ENCODE data around the gene IYD. TPM values are rescaled to one million over a fixed set of nuclear protein-coding genes. Genes with fewer than 3 reads are reported as not detected.

The IYD gene
- total and polyA plus RNA-seq, 10 donors = not detected

- Histone ChIP-seq H3K4me1 (no peaks in the 10 kb centered on the region), H3K4me3 (no peak overlapping the region), H3K27ac (no peak overlapping the region), H3K27me3 (replicated peaks in 1 of 7) (no peaks in the 10 kb centered on the region), H3K9me3 (no peaks in the 10 kb centered on the region), H3K36me3 (no peaks in the 10 kb centered on the region)
- no peak for DNase-seq
- intact Hi-C loops (cut with DNase I; ENCODE audit: low total_unique reads) = no loop called here
- TF ChIP-seq POLR2AphosphoS5 (IDR thresholded peaks at IDR 0.05) = no peak
- TF ChIP-seq POLR2A (IDR thresholded peaks at IDR 0.05) = no peak
- no peak for TF ChIP-seq CTCF (IDR thresholded peaks at IDR 0.05 in 8 of 11, conservative IDR thresholded peaks at IDR 0.05 in 3 of 11)
These were observed 25.4 kb upstream of the IYD start for GRCh38 chr6:150343434-150343833.

- no peak overlapping the region for H3K27ac ChIP-seq
- TF ChIP-seq CTCF (IDR thresholded peaks at IDR 0.05 in 8 of 11, conservative IDR thresholded peaks at IDR 0.05 in 3 of 11) (no peak), POLR2AphosphoS5 (IDR thresholded peaks at IDR 0.05) (no peak), POLR2A (IDR thresholded peaks at IDR 0.05) (no peak)
- H3K36me3 ChIP-seq = no peaks in the 10 kb centered on the region
- H3K27me3 ChIP-seq (replicated peaks in 1 of 7) = no peaks in the 10 kb centered on the region
- intact Hi-C loops (cut with DNase I; ENCODE audit: low total_unique reads) = no loop called here
- H3K9me3 ChIP-seq = no peaks in the 10 kb centered on the region
- no peaks in the 10 kb centered on the region for H3K4me1 ChIP-seq
- H3K4me3 ChIP-seq = no peak overlapping the region
- no peak for DNase-seq
- WGBS, 5 donors = 49 to 80% (median 76%) methylated on average over 3 of the region's 3 CpGs
These were observed 23.0 kb upstream of the IYD start for GRCh38 chr6:150345781-150346180.

- H3K4me3 ChIP-seq = no peak overlapping the region
- TF ChIP-seq CTCF (IDR thresholded peaks at IDR 0.05 in 8 of 11, conservative IDR thresholded peaks at IDR 0.05 in 3 of 11) = no peak
- no peak for DNase-seq
These were observed 22.5 kb upstream of the IYD start for GRCh38 chr6:150346346-150346745.

GRCh38 chr6:150347845-150348244, 21.0 kb upstream of the IYD start:
- intact Hi-C loops (cut with DNase I; ENCODE audit: low total_unique reads) = no loop called here
- no peaks in the 10 kb centered on the region for H3K36me3 ChIP-seq
- no peaks in the 10 kb centered on the region for H3K9me3 ChIP-seq
- H3K27ac ChIP-seq = no peak overlapping the region
- DNase-seq = no peak
- H3K27me3 ChIP-seq (replicated peaks in 1 of 7) = no peaks in the 10 kb centered on the region
- no peak overlapping the region for H3K4me3 ChIP-seq
- no peak for TF ChIP-seq CTCF (IDR thresholded peaks at IDR 0.05 in 8 of 11, conservative IDR thresholded peaks at IDR 0.05 in 3 of 11)
- TF ChIP-seq POLR2AphosphoS5 (IDR thresholded peaks at IDR 0.05) = no peak
- TF ChIP-seq POLR2A (IDR thresholded peaks at IDR 0.05) = no peak
- no peaks in the 10 kb centered on the region for H3K4me1 ChIP-seq
- 56 to 80% (median 69%) methylated on average over 5 of the region's 5 CpGs for WGBS, 5 donors

More at GRCh38 chr6:150346346-150346745, 22.5 kb upstream of the IYD start:
- Histone ChIP-seq H3K36me3 (no peaks in the 10 kb centered on the region), H3K4me1 (no peaks in the 10 kb centered on the region), H3K27me3 (replicated peaks in 1 of 7) (no peaks in the 10 kb centered on the region), H3K9me3 (no peaks in the 10 kb centered on the region), H3K27ac (no peak overlapping the region)
- WGBS, 5 donors = 87 to 94% (median 92%) methylated on average over 2 of the region's 2 CpGs
- intact Hi-C loops (cut with DNase I; ENCODE audit: low total_unique reads) = no loop called here
